GM19023 (cell line): ENCODE data around the gene RBM45.

Experiments used
- ATAC-seq: cut with Tn5 transposase; IDR thresholded peaks from one replicate; pipeline ENCODE4 v1.9.1; 2021; ENCODE audit warnings: mild to moderate bottlenecking, moderate library complexity; ENCODE audit not compliant: unreplicated experiment

Gene RBM45

GRCh38 chr2:178155524-178155923, 43.3 kb downstream of the RBM45 start:
- ATAC-seq: no peak

DNA sequence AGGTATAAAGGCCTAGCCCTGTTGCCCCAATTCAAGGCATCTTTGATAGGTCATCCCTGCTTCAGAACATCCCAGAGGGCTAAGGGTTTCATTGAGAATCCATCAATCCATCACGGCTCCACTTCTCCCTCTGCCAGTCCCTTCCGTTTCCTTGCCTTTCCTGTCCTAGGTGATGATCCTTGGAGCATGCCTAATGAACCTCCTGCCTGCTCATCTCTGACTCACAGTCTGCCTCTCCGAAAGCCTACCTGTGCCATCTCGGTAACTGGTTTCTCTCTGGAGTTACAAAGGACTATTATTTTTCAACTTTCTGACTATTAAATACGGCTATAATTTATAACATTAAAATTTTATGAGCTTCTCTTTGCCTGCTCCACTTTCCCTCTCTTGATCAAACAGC, 45.3 kb downstream of the RBM45 start:
- ATAC-seq: no peak

GRCh38 chr2:178159966-178160365, 47.7 kb downstream of the RBM45 start:
- ATAC-seq: no peak

GRCh38 chr2:178160601-178161000, 48.4 kb downstream of the RBM45 start:
- ATAC-seq: no peak

DNA sequence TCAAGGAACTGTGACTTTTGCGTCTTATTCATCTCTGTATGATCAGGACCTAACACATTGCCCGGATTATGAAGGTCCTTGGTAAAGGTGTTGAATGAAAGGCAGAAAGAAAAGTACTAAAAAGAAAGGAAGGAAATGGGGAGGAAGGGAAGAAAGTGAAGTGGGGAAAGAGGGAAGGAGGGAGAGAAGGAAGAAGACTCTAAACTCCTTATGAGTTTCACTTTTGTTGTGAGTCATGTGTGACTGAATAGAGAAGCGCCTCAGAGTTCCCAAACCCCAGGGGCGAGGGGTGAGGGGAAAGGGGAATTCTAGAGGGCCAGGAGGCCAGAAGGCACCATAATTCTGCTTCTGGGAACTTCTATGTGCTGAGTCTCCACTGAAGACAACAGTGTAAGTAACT, 51.2 kb downstream of the RBM45 start:
- ATAC-seq: no peak

- ATAC-seq: no peak
These were observed 51.7 kb downstream of the RBM45 start for GRCh38 chr2:178163911-178164310.

- no peak for ATAC-seq
These were observed 61.4 kb downstream of the RBM45 start for GRCh38 chr2:178173657-178174056.

DNA sequence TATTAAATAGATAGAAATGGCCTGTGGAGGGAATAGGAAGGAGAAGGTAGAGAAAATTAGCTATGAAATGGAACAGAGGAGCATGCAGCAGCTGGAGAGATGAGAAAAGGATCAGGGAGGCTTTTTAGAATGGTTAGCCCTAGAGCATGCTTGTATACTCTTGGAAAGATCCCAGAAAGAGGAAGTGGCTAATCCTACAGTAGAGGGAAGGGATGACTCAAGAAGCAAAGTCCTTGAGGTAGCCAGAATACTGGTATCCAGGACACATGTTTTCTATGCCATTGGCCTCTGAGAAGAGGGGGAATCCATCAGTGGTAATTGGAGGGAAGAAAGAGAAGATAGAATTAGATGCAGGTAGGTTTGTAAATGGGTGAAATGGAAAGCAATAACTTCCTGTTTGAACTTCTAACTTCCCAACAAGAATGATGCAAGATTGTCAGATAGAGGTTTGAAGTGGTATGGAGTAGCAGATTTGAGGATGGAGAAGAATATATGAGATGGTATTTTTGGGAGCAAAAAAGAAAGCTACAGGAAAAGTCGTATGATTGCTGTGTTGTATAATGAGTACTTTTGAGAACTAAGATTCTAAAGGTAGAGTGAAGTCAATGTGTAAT, 64.9 kb downstream of the RBM45 start:
- ATAC-seq: no peak
